Stomach (tissue), 9 donors: ENCODE data around the gene CLDN2. TPM values are rescaled to one million over a fixed set of nuclear protein-coding genes. Genes with fewer than 3 reads are reported as not detected.
A peak's percentile ranks its signal among the peaks of the same experiment; 100 is the strongest.
"Not testable (repeated sequence)": the region's sequence is repeated elsewhere in the genome, so short reads cannot be mapped to it uniquely, and the experiment has no call there.

Experiments
- DNase-seq, 2 donors: peaks; one replicate each; pipeline versions ENCODE4 v3.0.0 to v3.0.0-alpha.2; 2013 to 2019
- H3K27ac ChIP-seq, 5 donors: fragments of 200-600 bp in 4 of 5; sonication (generic) in 4 of 5; one replicate each; pipeline ENCODE4 v1.5.1; 2013 to 2019; ENCODE audit warnings: mild to moderate bottlenecking in 1 of 5, moderate library complexity in 1 of 5
- H3K27me3 ChIP-seq, 3 donors: fragments of 200-600 bp; sonication (generic); one replicate each; pipeline ENCODE4 v1.5.1; 2017 to 2019; ENCODE audit warnings: mixed run types in 1 of 3
- H3K36me3 ChIP-seq, 4 donors: fragments of 200-600 bp; sonication (generic); 1 replicate in 3 of 4; 2 replicates in 1 of 4; pipeline ENCODE4 v1.5.1; 2016 to 2019
- H3K4me1 ChIP-seq, 4 donors: fragments of 200-600 bp; sonication (generic); one replicate each; pipeline ENCODE4 v1.5.1; 2016 to 2019
- H3K4me3 ChIP-seq, 4 donors: fragments of 200-600 bp; sonication (generic) in 3 of 4; one replicate each; pipeline ENCODE4 v1.5.1; 2016 to 2019; ENCODE audit warnings: mild to moderate bottlenecking in 1 of 4
- H3K9me3 ChIP-seq, 4 donors: fragments of 200-600 bp; sonication (generic); one replicate each; pipeline ENCODE4 v1.5.1; 2016 to 2019
- CTCF ChIP-seq, 7 experiments: fragments of 450-650 bp in 4 of 7; fragments of 200-600 bp in 3 of 7; sonication (generic) in 3 of 7; IDR thresholded peaks; one replicate each; pipeline ENCODE4 v1.5.1; 2016 to 2019; ENCODE audit warnings: antibody characterized with exemption in 7 of 7, control low read depth in 2 of 7, mild to moderate bottlenecking in 1 of 7
- EP300 ChIP-seq: sonication (generic); formaldehyde crosslinking; IDR thresholded peaks from one replicate; pipeline ENCODE4 v1.6.1; 2017; ENCODE audit warnings: antibody characterized with exemption
- POLR2A ChIP-seq, 4 donors: fragments of 450-650 bp; IDR thresholded peaks; one replicate each; pipeline ENCODE4 v1.6.1; 2016; ENCODE audit warnings: antibody characterized with exemption in 4 of 4, control low read depth in 2 of 4, mild to moderate bottlenecking in 1 of 4, moderate library complexity in 1 of 4
- POLR2AphosphoS5 ChIP-seq, 3 donors: sonication (generic); formaldehyde crosslinking; IDR thresholded peaks; one replicate each; pipeline ENCODE4 v1.6.1; 2016; ENCODE audit warnings: antibody characterized with exemption in 3 of 3
- whole genome bisulfite sequencing, 5 donors: extraction: QIAGEN DNeasy Blood & Tissue Kit in 3 of 5; methylation state at CpG; one replicate each; pipeline versions ENCODE4 v1.1.5 to v1.1.7; 2013 to 2018; 5-methylcytosine and 5-hydroxymethylcytosine counted together
- intact Hi-C: fragments of 100-400 bp; cut with DNase I; formaldehyde crosslinking; loops from one replicate; pipeline ENCODE4 v1.15.1; 2023; ENCODE audit warnings: low total_unique reads
- polyA plus RNA-seq, 3 donors: library from polyadenylated mRNA; stranded (reverse); fragments of 200-250 nt; gene quantifications; one replicate each; pipeline ENCODE4 v1.2.3, GENCODE V29; 2013
- total RNA-seq, 5 donors: library from RNA; depleted of rRNA; stranded (reverse); fragments of >200 nt; gene quantifications; one replicate each; pipeline versions ENCODE4 v1.1.0 to v1.2.3, GENCODE V29; 2014 to 2016
- donor health status: healthy with polysubstance abuse.
- donor health status: Bipolar disorder and iron deficiency.
- donor health status: healthy.

CLDN2 gene
- total and polyA plus RNA-seq, 8 donors, result 0.31 to 3.5 (median 2.4) TPM; not detected in 4

- 41 to 63% (median 50%) methylated on average over 1 of the region's 1 CpG for WGBS, 5 donors
- no peak for DNase-seq
- no peak for TF ChIP-seq EP300
- TF ChIP-seq POLR2A (IDR thresholded peaks at IDR 0.05), result no peak
- no peak for TF ChIP-seq POLR2AphosphoS5 (IDR thresholded peaks at IDR 0.05)
- TF ChIP-seq CTCF (IDR thresholded peaks at IDR 0.05), result no peak
- intact Hi-C loops, result no loop called here
- no peak overlapping the region for H3K4me3 ChIP-seq
- H3K9me3 ChIP-seq, result no peaks in the 10 kb centered on the region
- H3K4me1 ChIP-seq, result no peaks in the 10 kb centered on the region
- H3K36me3 ChIP-seq, result peaks cover 3 to 37% (median 29%) of the 10 kb centered on the region in 4 donors
- H3K27ac ChIP-seq, result no peak overlapping the region
- peaks cover 0 to 4% (median 0%) of the 10 kb centered on the region in 3 donors for H3K27me3 ChIP-seq
Measured at GRCh38 chrX:106957856-106958255, 37.7 kb downstream of the CLDN2 start.

- H3K36me3 ChIP-seq, result peaks cover 3 to 25% (median 22%) of the 10 kb centered on the region in 4 donors
- WGBS, 5 donors, result 14 to 82% (median 52%) methylated on average over 1 to 2 of the region's 2 CpGs
- no peak for TF ChIP-seq POLR2A (IDR thresholded peaks at IDR 0.05)
- no peak for TF ChIP-seq CTCF (IDR thresholded peaks at IDR 0.05)
- no peak for TF ChIP-seq EP300
- TF ChIP-seq POLR2AphosphoS5 (IDR thresholded peaks at IDR 0.05), result no peak
- H3K27ac ChIP-seq, result no peak overlapping the region
- no peaks in the 10 kb centered on the region for H3K4me1 ChIP-seq
- H3K27me3 ChIP-seq, result peaks cover 0 to 4% (median 0%) of the 10 kb centered on the region in 3 donors
- DNase-seq, result peak in 1 of 2 donors; percentile 49
- peaks cover 0 to 7% (median 0%) of the 10 kb centered on the region in 4 donors for H3K9me3 ChIP-seq
- H3K4me3 ChIP-seq, result no peak overlapping the region
- intact Hi-C loops, result no loop called here
Measured at GRCh38 chrX:106959901-106960300, 39.7 kb downstream of the CLDN2 start.

GRCh38 chrX:106963111-106963510 lies 42.9 kb downstream of the CLDN2 start:
- Histone ChIP-seq H3K9me3 (peaks cover 0 to 7% (median 0%) of the 10 kb centered on the region in 4 donors), H3K36me3 (peaks cover 3 to 17% (median 11%) of the 10 kb centered on the region in 4 donors), H3K4me1 (no peaks in the 10 kb centered on the region), H3K27ac (no peak overlapping the region), H3K4me3 (no peak overlapping the region), H3K27me3 (peaks cover 0 to 8% (median 0%) of the 10 kb centered on the region in 3 donors)
- intact Hi-C loops, result no loop called here
- DNase-seq, result no peak
- TF ChIP-seq POLR2A (IDR thresholded peaks at IDR 0.05) (no peak), POLR2AphosphoS5 (IDR thresholded peaks at IDR 0.05) (no peak), CTCF (IDR thresholded peaks at IDR 0.05) (no peak), EP300 (no peak)

- no peak overlapping the region for H3K27ac ChIP-seq
- peaks cover 0 to 7% (median 0%) of the 10 kb centered on the region in 4 donors for H3K9me3 ChIP-seq
- peaks cover 3 to 17% (median 9%) of the 10 kb centered on the region in 4 donors for H3K36me3 ChIP-seq
- no peak overlapping the region for H3K4me3 ChIP-seq
- 50 to 89% (median 74%) methylated on average over 1 of the region's 1 CpG for WGBS, 5 donors
- peaks cover 0 to 8% (median 0%) of the 10 kb centered on the region in 3 donors for H3K27me3 ChIP-seq
- TF ChIP-seq POLR2A (IDR thresholded peaks at IDR 0.05) (no peak), POLR2AphosphoS5 (IDR thresholded peaks at IDR 0.05) (no peak), EP300 (no peak), CTCF (IDR thresholded peaks at IDR 0.05) (no peak)
- H3K4me1 ChIP-seq, result no peaks in the 10 kb centered on the region
- intact Hi-C loops, result no loop called here
- DNase-seq, result no peak
Measured at GRCh38 chrX:106964290-106964689, 44.1 kb downstream of the CLDN2 start.

- H3K27ac ChIP-seq, intact Hi-C loops, H3K9me3 ChIP-seq, H3K4me3 ChIP-seq, H3K4me1 ChIP-seq, H3K27me3 ChIP-seq, H3K36me3 ChIP-seq: not testable (repeated sequence)
- peak in 1 of 2 donors; percentile 26 for DNase-seq
- 66 to 100% (median 75%) methylated on average over 2 to 6 of the region's 6 CpGs for WGBS, 5 donors
Measured at GRCh38 chrX:106966547-106966946, 46.3 kb downstream of the CLDN2 start.
